Breast epithelium (tissue), 3 donors: ENCODE results near the gene LRP1.

Experiments
- CTCF ChIP-seq, 3 donors: fragments of 450-650 bp; IDR thresholded peaks; one replicate each; pipeline ENCODE4 v1.5.1; 2016 to 2017; ENCODE audit warnings: antibody characterized with exemption in 3 of 3, mild to moderate bottlenecking in 3 of 3, moderate library complexity in 3 of 3
- POLR2A ChIP-seq: fragments of 450-650 bp; IDR thresholded peaks from one replicate; pipeline ENCODE4 v1.6.1; 2016; ENCODE audit warnings: antibody characterized with exemption, mild to moderate bottlenecking, moderate library complexity
- POLR2AphosphoS5 ChIP-seq, 3 donors: sonication (generic); formaldehyde crosslinking; IDR thresholded peaks; one replicate each; pipeline ENCODE4 v1.6.1; 2017; ENCODE audit warnings: antibody characterized with exemption in 3 of 3

- TF ChIP-seq POLR2AphosphoS5 (IDR thresholded peaks at IDR 0.05): no peak
- no peak for TF ChIP-seq CTCF (IDR thresholded peaks at IDR 0.05)
- TF ChIP-seq POLR2A: no peak
Observed at GRCh38 chr12:57199191-57199590, 70.9 kb downstream of the LRP1 start.
